H1 (cell line): ENCODE data around the gene TMEM174. TPM values are rescaled to one million over a fixed set of nuclear protein-coding genes. Genes with fewer than 3 reads are reported as not detected.

Experiments
- ATF2 ChIP-seq: IDR thresholded peaks from 2 replicates; pipeline ENCODE4 v1.6.1; 2012; ENCODE audit warnings: low read length, inconsistent platforms
- CHD1 ChIP-seq: IDR thresholded peaks from 2 replicates; pipeline ENCODE4 v1.6.1; 2012; ENCODE audit warnings: low read depth, low read length, improper control_type of control experiment
- EZH2 ChIP-seq: fragments of 200-600 bp; sonication (generic); IDR thresholded peaks from 2 replicates; pipeline ENCODE4 v1.7.1; 2012; ENCODE audit warnings: low read depth, mild to moderate bottlenecking, moderate library complexity, low read length, inconsistent platforms; ENCODE audit not compliant: severe bottlenecking
- JUND ChIP-seq: IDR thresholded peaks from 2 replicates; pipeline ENCODE4 v1.6.1; 2011; ENCODE audit warnings: mild to moderate bottlenecking, improper control_type of control experiment, low read length
- SAP30 ChIP-seq: fragments of 300-600 bp; sonication (generic); IDR thresholded peaks from 2 replicates; pipeline ENCODE4 v1.7.1; 2012; ENCODE audit warnings: low read length, moderate library complexity, mild to moderate bottlenecking, inconsistent platforms; ENCODE audit not compliant: insufficient read depth, insufficient replicate concordance
- SP2 ChIP-seq: IDR thresholded peaks from 2 replicates; pipeline ENCODE4 v1.6.1; 2012; ENCODE audit warnings: mild to moderate bottlenecking, low read length, inconsistent platforms
- polyA plus RNA-seq, 7 experiments: library from polyadenylated mRNA; depleted of rRNA in 3 of 7; stranded (reverse) in 5 of 7; unstranded in 2 of 7; fragments of >200 nt in 5 of 7; fragments of 200-250 nt in 2 of 7; gene quantifications; 1 replicate in 5 of 7; 2 replicates in 1 of 7; 4 replicates in 1 of 7; pipeline versions ENCODE4 v1.2.1 to v1.2.3, GENCODE V29; 2011 to 2013; ENCODE audit warnings: missing spikeins in 2 of 7, mixed read lengths in 2 of 7
- total RNA-seq: library from RNA; stranded (reverse); fragmentation: NEBNext Ultra II Directional; extraction: Animal tissue kit (Norgen Biotek cat#: 25700); gene quantifications from 2 replicates; pipeline ENCODE4 v1.2.1, GENCODE V29; 2021

The TMEM174 gene
- total and polyA plus RNA-seq, 2 of the 8 experiments (the other 6 are each of a cell fraction or from before 2014, with no cell fraction given): not detected

- TF ChIP-seq SP2 (no peak), SAP30 (no peak), ATF2 (no peak), CHD1 (no peak), JUND (no peak), EZH2 (no peak)
These were observed 31.7 kb downstream of the TMEM174 start (continued) for GRCh38 chr5:73204733-73205132.
